ENCODE data around the gene OR5M3.

- TF ChIP-seq CTCF (IDR thresholded peaks at IDR 0.05; ENCODE audit: insufficient read depth, low read length) (no peak), POLR2AphosphoS5 (IDR thresholded peaks at IDR 0.05; ENCODE audit: low read depth) (no peak)
These were observed 48.9 kb upstream of the OR5M3 start for GRCh38 chr11:56522008-56522407.
